C4-2B (cell line): ENCODE measurements around the gene UNC119.

Experiments used
- ZFX ChIP-seq: fragments of 450-650 bp; IDR thresholded peaks from 2 replicates; pipeline ENCODE4 v1.6.1; 2017
- TF ChIP-seq, protein P1 (sequence below): fragments of 450-650 bp; conservative IDR thresholded peaks from 2 replicates; pipeline ENCODE4 v1.5.1; 2017; ENCODE audit warnings: mild to moderate bottlenecking

DNA sequence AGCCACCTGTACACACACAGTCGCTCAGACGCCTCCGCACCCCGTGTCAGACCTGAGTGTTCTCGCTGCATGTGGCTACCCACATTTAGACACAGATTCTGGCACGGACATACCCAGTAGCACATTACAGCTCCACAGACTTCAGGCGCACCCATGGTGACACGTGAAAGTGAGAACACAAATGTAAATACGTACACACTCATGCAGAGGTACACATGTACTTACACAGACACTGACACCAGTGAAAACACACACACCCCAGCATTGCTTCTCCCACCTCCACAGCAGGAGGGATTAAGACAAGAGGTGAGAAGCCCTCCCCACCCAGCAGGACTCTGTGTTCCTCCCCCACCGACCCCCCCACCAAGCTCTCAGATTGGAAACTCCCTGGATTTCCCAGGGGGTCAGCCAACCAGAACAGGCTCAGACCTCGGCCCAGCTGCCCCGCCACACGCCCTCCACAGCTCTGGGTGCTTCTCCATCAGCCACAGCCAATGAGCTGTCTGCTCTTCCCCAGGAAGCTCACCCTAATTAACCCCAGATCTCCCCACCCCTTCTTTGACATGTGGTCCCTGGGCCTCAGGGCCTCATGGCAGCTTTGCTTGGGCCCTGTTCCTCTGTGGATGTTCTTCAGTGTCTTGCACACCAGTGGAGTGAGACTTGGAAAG lies 51.6 kb downstream of the UNC119 start:
- TF ChIP-seq, protein P1, sequence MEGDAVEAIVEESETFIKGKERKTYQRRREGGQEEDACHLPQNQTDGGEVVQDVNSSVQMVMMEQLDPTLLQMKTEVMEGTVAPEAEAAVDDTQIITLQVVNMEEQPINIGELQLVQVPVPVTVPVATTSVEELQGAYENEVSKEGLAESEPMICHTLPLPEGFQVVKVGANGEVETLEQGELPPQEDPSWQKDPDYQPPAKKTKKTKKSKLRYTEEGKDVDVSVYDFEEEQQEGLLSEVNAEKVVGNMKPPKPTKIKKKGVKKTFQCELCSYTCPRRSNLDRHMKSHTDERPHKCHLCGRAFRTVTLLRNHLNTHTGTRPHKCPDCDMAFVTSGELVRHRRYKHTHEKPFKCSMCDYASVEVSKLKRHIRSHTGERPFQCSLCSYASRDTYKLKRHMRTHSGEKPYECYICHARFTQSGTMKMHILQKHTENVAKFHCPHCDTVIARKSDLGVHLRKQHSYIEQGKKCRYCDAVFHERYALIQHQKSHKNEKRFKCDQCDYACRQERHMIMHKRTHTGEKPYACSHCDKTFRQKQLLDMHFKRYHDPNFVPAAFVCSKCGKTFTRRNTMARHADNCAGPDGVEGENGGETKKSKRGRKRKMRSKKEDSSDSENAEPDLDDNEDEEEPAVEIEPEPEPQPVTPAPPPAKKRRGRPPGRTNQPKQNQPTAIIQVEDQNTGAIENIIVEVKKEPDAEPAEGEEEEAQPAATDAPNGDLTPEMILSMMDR = no peak
- no peak for TF ChIP-seq ZFX
